Transverse colon (tissue), 4 donors: Measurements from ENCODE around the gene CALCR. TPM values are rescaled to one million over a fixed set of nuclear protein-coding genes. Genes with fewer than 3 reads are reported as not detected.

Experiments used
- DNase-seq: peaks from one replicate; pipeline ENCODE4 v3.0.0-alpha.2; 2019
- H3K27ac ChIP-seq, 4 donors: fragments of 200-600 bp; sonication (generic); 2 replicates each; pipeline ENCODE4 v1.5.1; 2016 to 2018; ENCODE audit warnings: inconsistent platforms in 4 of 4
- H3K27me3 ChIP-seq: fragments of 200-600 bp; sonication (generic); 2 replicates; pipeline ENCODE4 v1.5.1; 2017; ENCODE audit warnings: inconsistent platforms
- H3K36me3 ChIP-seq, 4 donors: fragments of 200-600 bp; sonication (generic); 2 replicates each; pipeline ENCODE4 v1.5.1; 2017 to 2019; ENCODE audit warnings: inconsistent platforms in 4 of 4
- H3K4me1 ChIP-seq, 4 donors: fragments of 200-600 bp; sonication (generic); 2 replicates each; pipeline ENCODE4 v1.5.1; 2017 to 2020; ENCODE audit warnings: inconsistent platforms in 4 of 4
- H3K4me3 ChIP-seq, 4 donors: fragments of 200-600 bp; sonication (generic); 1 replicate in 1 of 4; 2 replicates in 3 of 4; pipeline versions ENCODE4 v1.5.1 to v1.6.1; 2017 to 2019; ENCODE audit warnings: inconsistent platforms in 4 of 4
- H3K9me3 ChIP-seq, 2 donors: fragments of 200-600 bp; sonication (generic); 2 replicates each; pipeline ENCODE4 v1.5.1; 2017 to 2019; ENCODE audit warnings: inconsistent platforms in 2 of 2
- EP300 ChIP-seq: sonication (generic); formaldehyde crosslinking; IDR thresholded peaks from one replicate; pipeline ENCODE4 v1.6.1; 2017; ENCODE audit warnings: antibody characterized with exemption, low read depth
- POLR2A ChIP-seq: fragments of 450-650 bp; IDR thresholded peaks from one replicate; pipeline ENCODE4 v1.6.1; 2016; ENCODE audit warnings: antibody characterized with exemption, mild to moderate bottlenecking, moderate library complexity
- POLR2AphosphoS5 ChIP-seq, 3 donors: sonication (generic); formaldehyde crosslinking; IDR thresholded peaks; one replicate each; pipeline ENCODE4 v1.6.1; 2016; ENCODE audit warnings: antibody characterized with exemption in 3 of 3
- WGBS, 2 donors: methylation state at CpG; one replicate each; pipeline ENCODE4 v1.1.5; 2018; ENCODE audit warnings: low coverage in 1 of 2; 5-methylcytosine and 5-hydroxymethylcytosine counted together
- in situ Hi-C, 4 donors: fragments of 200-750 bp; cut with MboI; loops; one replicate each; pipeline versions ENCODE4 v1.15.0 to v1.15.1; 2017; ENCODE audit warnings: low sequenced_read_pairs in 3 of 4, low pct_ligation_motif_present in 1 of 4, low pct_unique_long_range_greater_than_20kb in 1 of 4
- intact Hi-C: fragments of 100-400 bp; cut with DNase I; formaldehyde crosslinking; loops from one replicate; pipeline ENCODE4 v1.15.1; 2023; ENCODE audit warnings: low total_unique reads
- total RNA-seq, 4 donors: library from RNA; depleted of rRNA; stranded (reverse); fragments of >200 nt; gene quantifications; one replicate each; pipeline ENCODE4 v1.1.0, GENCODE V29; 2016
- TF ChIP-seq, protein P1 (sequence below), 5 experiments: fragments of 200-600 bp in 3 of 5; fragments of 450-650 bp in 2 of 5; sonication (generic) in 3 of 5; IDR thresholded peaks; 1 replicate in 2 of 5; 2 replicates in 3 of 5; pipeline ENCODE4 v1.5.1; 2016 to 2017; ENCODE audit warnings: antibody characterized with exemption in 5 of 5, inconsistent platforms in 3 of 5, mild to moderate bottlenecking in 2 of 5, moderate library complexity in 1 of 5

Gene CALCR
- total RNA-seq, 4 donors from 2014 or later: not detected

- Histone ChIP-seq H3K4me1 (no peaks in the 10 kb centered on the region), H3K4me3 (no peak overlapping the region), H3K36me3 (no peaks in the 10 kb centered on the region), H3K27ac (no peak overlapping the region), H3K27me3 (no peaks in the 10 kb centered on the region), H3K9me3 (no peaks in the 10 kb centered on the region)
- no peak for DNase-seq
- no peak for TF ChIP-seq POLR2AphosphoS5 (IDR thresholded peaks at IDR 0.05)
- TF ChIP-seq, protein P1, sequence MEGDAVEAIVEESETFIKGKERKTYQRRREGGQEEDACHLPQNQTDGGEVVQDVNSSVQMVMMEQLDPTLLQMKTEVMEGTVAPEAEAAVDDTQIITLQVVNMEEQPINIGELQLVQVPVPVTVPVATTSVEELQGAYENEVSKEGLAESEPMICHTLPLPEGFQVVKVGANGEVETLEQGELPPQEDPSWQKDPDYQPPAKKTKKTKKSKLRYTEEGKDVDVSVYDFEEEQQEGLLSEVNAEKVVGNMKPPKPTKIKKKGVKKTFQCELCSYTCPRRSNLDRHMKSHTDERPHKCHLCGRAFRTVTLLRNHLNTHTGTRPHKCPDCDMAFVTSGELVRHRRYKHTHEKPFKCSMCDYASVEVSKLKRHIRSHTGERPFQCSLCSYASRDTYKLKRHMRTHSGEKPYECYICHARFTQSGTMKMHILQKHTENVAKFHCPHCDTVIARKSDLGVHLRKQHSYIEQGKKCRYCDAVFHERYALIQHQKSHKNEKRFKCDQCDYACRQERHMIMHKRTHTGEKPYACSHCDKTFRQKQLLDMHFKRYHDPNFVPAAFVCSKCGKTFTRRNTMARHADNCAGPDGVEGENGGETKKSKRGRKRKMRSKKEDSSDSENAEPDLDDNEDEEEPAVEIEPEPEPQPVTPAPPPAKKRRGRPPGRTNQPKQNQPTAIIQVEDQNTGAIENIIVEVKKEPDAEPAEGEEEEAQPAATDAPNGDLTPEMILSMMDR (IDR thresholded peaks at IDR 0.05): no peak
- TF ChIP-seq POLR2A: no peak
- TF ChIP-seq EP300: no peak
- 74 to 81% methylated on average over 2 of the region's 2 CpGs for WGBS, 2 donors
- intact Hi-C loops (no loop called here), in situ Hi-C loops (no loop called here)
Observed at GRCh38 chr7:93471456-93471855, 103.1 kb downstream of the CALCR start.

- 81 to 87% methylated on average over 2 of the region's 2 CpGs for WGBS, 2 donors
- no peak for DNase-seq
- H3K27me3 ChIP-seq: no peaks in the 10 kb centered on the region
Observed at GRCh38 chr7:93463764-93464163, 110.8 kb downstream of the CALCR start.

GRCh38 chr7:93461350-93461749, 113.2 kb downstream of the CALCR start:
- DNase-seq: no peak
- Histone ChIP-seq H3K36me3 (no peaks in the 10 kb centered on the region), H3K27me3 (no peaks in the 10 kb centered on the region), H3K4me3 (no peak overlapping the region), H3K4me1 (no peaks in the 10 kb centered on the region), H3K27ac (no peak overlapping the region), H3K9me3 (no peaks in the 10 kb centered on the region)
- in situ Hi-C loops: no loop called here
- TF ChIP-seq POLR2AphosphoS5 (IDR thresholded peaks at IDR 0.05) (no peak), EP300 (no peak)
- 40 to 57% methylated on average over 2 of the region's 2 CpGs for WGBS, 2 donors
- intact Hi-C loops: no loop called here

More at GRCh38 chr7:93463764-93464163, 110.8 kb downstream of the CALCR start:
- Histone ChIP-seq H3K27ac (no peak overlapping the region), H3K4me3 (no peak overlapping the region), H3K4me1 (no peaks in the 10 kb centered on the region), H3K36me3 (no peaks in the 10 kb centered on the region), H3K9me3 (no peaks in the 10 kb centered on the region)
- intact Hi-C loops: no loop called here
- in situ Hi-C loops: no loop called here
- no peak for TF ChIP-seq POLR2AphosphoS5 (IDR thresholded peaks at IDR 0.05)
- TF ChIP-seq EP300: no peak
- no peak for TF ChIP-seq POLR2A
- TF ChIP-seq, protein P1 (IDR thresholded peaks at IDR 0.05): no peak

DNA sequence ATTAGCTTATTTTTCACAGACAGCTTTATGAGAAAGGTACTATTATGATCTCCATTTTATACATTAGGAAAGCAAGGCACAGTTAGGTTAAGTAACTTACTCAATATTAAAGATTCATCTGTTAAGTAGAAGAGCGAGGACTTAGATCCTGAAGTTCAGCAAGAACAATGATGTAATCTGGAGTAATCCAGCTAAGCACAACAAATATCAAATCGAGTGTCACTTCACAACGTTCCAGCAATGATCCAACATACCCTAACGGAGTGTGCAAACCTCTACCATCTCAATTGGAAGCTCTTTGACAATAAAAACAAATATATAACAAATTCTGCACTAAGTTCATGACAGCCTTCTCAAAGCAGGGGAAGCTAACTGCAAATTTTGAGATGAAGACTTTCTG, 121.3 kb downstream of the CALCR start:
- no peaks in the 10 kb centered on the region for H3K9me3 ChIP-seq
- no peak overlapping the region for H3K4me3 ChIP-seq
- no peak for DNase-seq
- no peaks in the 10 kb centered on the region for H3K4me1 ChIP-seq
- in situ Hi-C loops (no loop called here), intact Hi-C loops (no loop called here)
- WGBS, 2 donors: 45 to 62% methylated on average over 4 of the region's 4 CpGs
- no peak for TF ChIP-seq EP300
- no peak for TF ChIP-seq POLR2A
- TF ChIP-seq, protein P1 (IDR thresholded peaks at IDR 0.05): no peak
- TF ChIP-seq POLR2AphosphoS5 (IDR thresholded peaks at IDR 0.05): no peak
- no peaks in the 10 kb centered on the region for H3K36me3 ChIP-seq
- H3K27me3 ChIP-seq: no peaks in the 10 kb centered on the region
- H3K27ac ChIP-seq: no peak overlapping the region

- Histone ChIP-seq H3K4me1 (no peaks in the 10 kb centered on the region), H3K36me3 (no peaks in the 10 kb centered on the region), H3K9me3 (no peaks in the 10 kb centered on the region), H3K27me3 (no peaks in the 10 kb centered on the region), H3K4me3 (no peak overlapping the region), H3K27ac (no peak overlapping the region)
- in situ Hi-C loops: no loop called here
- TF ChIP-seq, protein P1 (IDR thresholded peaks at IDR 0.05): no peak
- no peak for TF ChIP-seq POLR2A
- no peak for TF ChIP-seq EP300
- intact Hi-C loops: no loop called here
- no peak for DNase-seq
- WGBS, 2 donors: 67 to 75% methylated on average over 1 of the region's 1 CpG
Observed at GRCh38 chr7:93448176-93448575, 126.3 kb downstream of the CALCR start.
